Activated T-helper 17 cell treated with anti-CD3 and anti-CD28 coated beads, Interleukin-2, amount 50 U/mL, for 72 hours (primary cell): ENCODE results near the gene RSRC1. TPM values are rescaled to one million over a fixed set of nuclear protein-coding genes. Genes with fewer than 3 reads are reported as not detected.

ENCODE experiments used
- ATAC-seq: fragments of 150-1000 bp; cut with Tn5 transposase; replicated peaks from 2 replicates; pipeline ENCODE4 v1.10.0; 2021; ENCODE audit warnings: mild to moderate bottlenecking, moderate library complexity
- H3K27ac Mint-ChIP-seq: one replicate; pipeline ENCODE4 v1.8.0; 2022; ENCODE audit warnings: mixed read lengths
- H3K27me3 Mint-ChIP-seq: one replicate; pipeline ENCODE4 v1.8.0; 2022; ENCODE audit warnings: mixed read lengths
- H3K36me3 Mint-ChIP-seq: one replicate; pipeline ENCODE4 v1.8.0; 2022; ENCODE audit warnings: low read depth, mild to moderate bottlenecking, mixed read lengths
- H3K4me1 Mint-ChIP-seq: one replicate; pipeline ENCODE4 v1.8.0; 2022; ENCODE audit warnings: mixed read lengths
- H3K4me3 Mint-ChIP-seq: one replicate; pipeline ENCODE4 v1.8.0; 2022; ENCODE audit warnings: mild to moderate bottlenecking, mixed read lengths
- H3K9me3 Mint-ChIP-seq: one replicate; pipeline ENCODE4 v1.8.0; 2022; ENCODE audit warnings: mixed read lengths
- total RNA-seq, 2 donors: library from RNA; stranded (reverse); gene quantifications; one replicate each; pipeline ENCODE4 v1.2.3, GENCODE V29; 2022

The RSRC1 gene
- total RNA-seq, 2 donors from 2014 or later = 28.2 to 32.4 TPM

DNA sequence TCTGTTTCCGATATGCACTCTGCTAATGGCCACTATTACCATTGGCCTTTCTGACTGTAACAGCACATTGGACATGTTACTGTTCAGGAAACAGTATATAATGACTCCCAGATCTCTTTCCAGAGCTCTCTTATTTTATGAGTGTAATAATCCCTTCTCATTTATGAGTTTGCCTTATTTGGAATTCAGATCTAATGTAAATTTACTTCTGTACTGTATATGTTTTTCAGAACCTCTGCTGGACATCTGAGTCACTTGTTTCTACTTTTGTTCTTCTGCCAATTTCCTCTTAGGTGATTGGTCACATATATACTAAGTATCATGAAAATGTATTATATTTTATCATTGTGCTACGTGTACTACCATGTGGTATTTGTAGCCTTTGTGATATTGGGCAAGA, 30.5 kb downstream of the RSRC1 start:
- no peak for ATAC-seq
- no peak overlapping the region for H3K27ac Mint-ChIP-seq
- no peak overlapping the region for H3K4me3 Mint-ChIP-seq
- no peaks in the 10 kb centered on the region for H3K9me3 Mint-ChIP-seq
- H3K4me1 Mint-ChIP-seq = peaks cover 4% of the 10 kb centered on the region
- H3K36me3 Mint-ChIP-seq = peaks cover 35% of the 10 kb centered on the region
- H3K27me3 Mint-ChIP-seq = no peaks in the 10 kb centered on the region

DNA sequence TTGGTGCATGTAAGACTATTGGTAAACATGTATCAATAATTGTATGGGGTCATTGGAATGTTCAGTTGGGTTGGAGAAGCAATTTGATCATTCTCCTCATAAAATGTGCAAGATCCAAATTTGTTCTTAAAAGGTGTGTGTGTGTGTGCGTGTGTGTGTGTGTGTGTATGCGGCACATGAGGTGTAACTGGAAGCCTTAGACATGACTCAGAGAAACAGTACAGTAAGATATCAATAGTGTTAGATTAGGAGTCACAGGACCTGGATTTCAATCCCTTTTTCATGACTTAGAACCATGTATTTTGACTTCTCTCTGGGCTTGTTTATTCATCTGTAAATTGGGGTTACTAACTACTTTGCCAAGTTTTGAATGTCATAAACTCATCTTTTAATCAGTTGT, 38.3 kb downstream of the RSRC1 start:
- ATAC-seq = no peak
- H3K9me3 Mint-ChIP-seq = peaks cover 4% of the 10 kb centered on the region
- no peak overlapping the region for H3K27ac Mint-ChIP-seq
- no peaks in the 10 kb centered on the region for H3K27me3 Mint-ChIP-seq
- H3K36me3 Mint-ChIP-seq = peaks cover 25% of the 10 kb centered on the region
- no peak overlapping the region for H3K4me3 Mint-ChIP-seq
- H3K4me1 Mint-ChIP-seq = peaks cover 10% of the 10 kb centered on the region

DNA sequence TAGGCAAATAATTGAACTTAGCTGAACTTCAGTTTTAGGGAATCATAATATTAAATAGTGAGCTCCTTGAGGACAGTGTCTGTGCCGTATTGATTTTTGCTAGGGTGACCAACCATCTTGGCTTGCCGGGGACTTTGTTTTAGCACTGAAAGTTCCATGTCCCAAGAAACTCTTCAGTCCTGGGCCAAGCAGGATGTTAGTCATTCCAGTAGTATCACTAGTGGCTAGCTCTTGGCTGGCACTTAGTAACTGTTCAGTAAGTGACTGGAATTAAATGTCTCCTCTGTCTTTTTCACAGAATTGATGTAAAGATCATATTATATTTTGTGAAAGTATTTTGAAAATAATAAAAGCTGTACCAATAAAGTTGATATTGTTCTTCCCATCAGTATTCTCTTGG, 42.3 kb downstream of the RSRC1 start:
- ATAC-seq = peak; percentile 74
- H3K4me1 Mint-ChIP-seq = peaks cover 10% of the 10 kb centered on the region
- H3K27ac Mint-ChIP-seq = no peak overlapping the region
- H3K36me3 Mint-ChIP-seq = peaks cover 27% of the 10 kb centered on the region
- no peaks in the 10 kb centered on the region for H3K27me3 Mint-ChIP-seq
- peaks cover 8% of the 10 kb centered on the region for H3K9me3 Mint-ChIP-seq
- H3K4me3 Mint-ChIP-seq = no peak overlapping the region

DNA sequence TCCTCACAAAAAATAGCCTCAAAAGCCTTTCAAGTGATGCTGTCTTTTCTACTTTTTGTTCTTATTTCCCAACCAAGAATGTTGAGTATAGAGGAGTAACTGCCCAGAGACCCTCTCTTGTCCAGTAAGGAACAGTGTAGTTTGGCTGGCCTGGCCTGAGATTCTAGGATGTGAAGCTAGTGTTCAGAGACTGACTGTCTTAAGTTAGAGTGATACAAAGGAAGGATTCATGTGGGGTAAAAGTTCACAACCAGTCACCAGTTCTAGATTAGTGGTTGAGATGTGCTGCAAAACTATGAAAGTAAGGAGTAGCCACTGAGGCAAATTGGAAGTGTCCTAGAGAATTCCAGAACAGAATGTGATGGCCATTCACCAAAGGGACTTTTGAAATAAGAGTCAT, 49.1 kb downstream of the RSRC1 start:
- Mint-ChIP-seq H3K4me3 (no peak overlapping the region), H3K4me1 (no peaks in the 10 kb centered on the region), H3K36me3 (peaks cover 17% of the 10 kb centered on the region), H3K9me3 (peaks cover 4% of the 10 kb centered on the region), H3K27me3 (no peaks in the 10 kb centered on the region), H3K27ac (no peak overlapping the region)
- ATAC-seq = no peak

DNA sequence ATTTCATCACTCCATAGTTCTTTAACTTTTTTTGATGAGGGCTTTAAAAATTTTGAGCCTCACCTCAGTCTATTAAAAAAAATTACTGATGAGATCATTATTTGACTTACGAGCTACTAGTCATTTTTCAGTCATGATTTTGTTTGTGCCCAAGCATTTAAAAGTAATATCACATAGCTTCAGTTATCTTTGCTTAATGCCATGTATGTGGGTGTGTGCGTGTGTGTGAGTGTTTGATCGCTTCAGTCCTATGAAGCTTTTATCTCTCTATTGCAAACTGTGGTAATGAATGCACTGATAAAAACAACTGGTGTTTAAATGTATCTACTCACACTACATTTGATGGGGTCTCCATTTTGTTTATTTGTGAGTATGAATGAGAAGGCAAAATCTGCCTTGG, 49.8 kb downstream of the RSRC1 start:
- peaks cover 9% of the 10 kb centered on the region for H3K36me3 Mint-ChIP-seq
- H3K9me3 Mint-ChIP-seq = peaks cover 3% of the 10 kb centered on the region
- no peak for ATAC-seq
- H3K27me3 Mint-ChIP-seq = no peaks in the 10 kb centered on the region
- H3K4me1 Mint-ChIP-seq = no peaks in the 10 kb centered on the region
- no peak overlapping the region for H3K27ac Mint-ChIP-seq
- no peak overlapping the region for H3K4me3 Mint-ChIP-seq

DNA sequence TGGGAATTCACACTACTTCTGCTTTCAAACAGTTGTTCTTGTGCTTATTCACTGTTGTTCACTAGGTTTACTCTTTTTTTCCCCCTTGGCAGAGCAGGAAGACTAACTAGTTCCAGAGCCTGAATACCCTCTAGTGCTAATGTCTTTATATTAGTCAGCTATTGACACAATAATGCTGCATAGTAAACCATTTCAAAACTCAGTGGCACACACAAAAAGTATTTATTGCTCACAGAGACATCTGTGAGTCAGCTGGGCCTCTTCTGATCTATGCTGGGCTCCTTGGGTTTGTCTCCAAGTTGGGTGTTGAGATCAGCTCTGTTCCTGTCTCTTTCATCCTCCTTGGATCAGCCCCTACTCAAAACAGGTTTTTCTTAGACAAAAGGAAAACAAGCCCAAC, 51.1 kb downstream of the RSRC1 start:
- peaks cover 4% of the 10 kb centered on the region for H3K36me3 Mint-ChIP-seq
- ATAC-seq = no peak

DNA sequence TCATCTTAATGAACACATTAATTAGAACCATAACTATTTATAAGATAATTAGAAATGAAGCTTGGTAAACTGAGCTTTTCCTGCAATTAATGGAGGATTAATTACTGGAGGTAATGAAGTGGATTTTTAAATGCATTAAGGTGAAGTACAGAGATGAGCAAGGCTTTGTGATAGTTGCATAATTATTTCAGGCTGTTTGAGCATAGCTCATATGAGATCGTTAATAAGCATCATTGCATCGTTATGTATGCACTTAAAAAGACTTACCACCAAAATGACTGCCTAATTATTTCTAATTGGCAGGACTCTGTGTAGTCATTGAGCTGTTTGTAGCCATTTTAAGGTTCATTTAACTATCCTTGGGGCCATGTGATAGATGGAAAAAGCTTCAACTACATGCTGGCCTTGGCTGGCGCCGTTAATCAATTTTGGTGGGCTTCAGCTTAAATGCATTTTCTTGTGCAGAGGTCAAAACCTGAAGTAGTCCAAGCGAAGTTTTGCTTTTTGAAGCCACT, 55.3 kb downstream of the RSRC1 start:
- H3K27ac Mint-ChIP-seq = no peak overlapping the region
- no peaks in the 10 kb centered on the region for H3K27me3 Mint-ChIP-seq
- ATAC-seq = no peak
- peaks cover 3% of the 10 kb centered on the region for H3K9me3 Mint-ChIP-seq
- H3K4me3 Mint-ChIP-seq = no peak overlapping the region
- H3K36me3 Mint-ChIP-seq = peaks cover 15% of the 10 kb centered on the region
- H3K4me1 Mint-ChIP-seq = peaks cover 5% of the 10 kb centered on the region

More for the DNA sequence above, 51.1 kb downstream of the RSRC1 start:
- Mint-ChIP-seq H3K4me1 (no peaks in the 10 kb centered on the region), H3K4me3 (no peak overlapping the region), H3K27me3 (no peaks in the 10 kb centered on the region), H3K27ac (no peak overlapping the region), H3K9me3 (no peaks in the 10 kb centered on the region)

DNA sequence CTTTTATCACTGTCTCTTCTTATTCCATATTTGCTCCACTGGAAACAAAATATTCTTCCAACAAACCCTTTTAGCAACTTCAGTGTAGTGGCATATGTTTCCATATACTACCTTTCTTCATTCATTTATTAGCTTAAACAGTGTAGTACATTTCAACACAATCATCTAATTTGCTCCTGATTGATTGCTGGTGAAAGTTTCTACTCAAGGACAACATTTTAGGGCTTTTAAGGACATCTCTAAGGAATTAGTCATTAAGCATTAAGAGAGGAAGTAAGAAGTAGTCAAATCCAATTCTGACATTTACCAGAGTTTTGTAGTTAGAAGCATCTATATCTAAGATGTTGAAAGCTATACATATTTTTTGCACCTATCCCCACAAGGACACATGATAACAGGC, 55.8 kb downstream of the RSRC1 start:
- Mint-ChIP-seq H3K9me3 (peaks cover 3% of the 10 kb centered on the region), H3K27me3 (no peaks in the 10 kb centered on the region)
- ATAC-seq = no peak

DNA sequence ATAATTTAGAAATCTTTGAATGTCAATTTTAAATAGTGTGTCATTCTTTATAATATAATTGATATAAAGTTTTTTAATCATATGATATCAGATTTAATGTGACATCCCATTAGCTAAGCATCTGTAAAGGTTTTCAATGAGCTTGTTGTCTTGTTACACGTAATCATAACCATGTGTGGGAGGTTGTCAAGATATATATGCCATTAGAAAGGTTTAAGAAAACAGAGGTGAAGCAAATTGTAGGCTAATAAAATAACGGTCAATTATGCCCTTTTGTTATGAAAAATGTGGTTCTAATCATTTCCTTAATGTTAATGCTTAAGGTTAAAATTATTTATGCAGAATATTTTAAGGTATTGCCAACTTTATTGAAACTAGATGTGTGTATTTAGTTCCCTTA, 56.3 kb downstream of the RSRC1 start:
- H3K4me1 Mint-ChIP-seq = peaks cover 5% of the 10 kb centered on the region
- no peak overlapping the region for H3K4me3 Mint-ChIP-seq
- H3K9me3 Mint-ChIP-seq = peaks cover 3% of the 10 kb centered on the region
- no peaks in the 10 kb centered on the region for H3K27me3 Mint-ChIP-seq
- ATAC-seq = no peak
- peaks cover 25% of the 10 kb centered on the region for H3K36me3 Mint-ChIP-seq
- no peak overlapping the region for H3K27ac Mint-ChIP-seq

More for the DNA sequence above, 55.8 kb downstream of the RSRC1 start:
- H3K36me3 Mint-ChIP-seq = peaks cover 20% of the 10 kb centered on the region
- H3K4me1 Mint-ChIP-seq = peaks cover 5% of the 10 kb centered on the region
- H3K4me3 Mint-ChIP-seq = no peak overlapping the region
- no peak overlapping the region for H3K27ac Mint-ChIP-seq

DNA sequence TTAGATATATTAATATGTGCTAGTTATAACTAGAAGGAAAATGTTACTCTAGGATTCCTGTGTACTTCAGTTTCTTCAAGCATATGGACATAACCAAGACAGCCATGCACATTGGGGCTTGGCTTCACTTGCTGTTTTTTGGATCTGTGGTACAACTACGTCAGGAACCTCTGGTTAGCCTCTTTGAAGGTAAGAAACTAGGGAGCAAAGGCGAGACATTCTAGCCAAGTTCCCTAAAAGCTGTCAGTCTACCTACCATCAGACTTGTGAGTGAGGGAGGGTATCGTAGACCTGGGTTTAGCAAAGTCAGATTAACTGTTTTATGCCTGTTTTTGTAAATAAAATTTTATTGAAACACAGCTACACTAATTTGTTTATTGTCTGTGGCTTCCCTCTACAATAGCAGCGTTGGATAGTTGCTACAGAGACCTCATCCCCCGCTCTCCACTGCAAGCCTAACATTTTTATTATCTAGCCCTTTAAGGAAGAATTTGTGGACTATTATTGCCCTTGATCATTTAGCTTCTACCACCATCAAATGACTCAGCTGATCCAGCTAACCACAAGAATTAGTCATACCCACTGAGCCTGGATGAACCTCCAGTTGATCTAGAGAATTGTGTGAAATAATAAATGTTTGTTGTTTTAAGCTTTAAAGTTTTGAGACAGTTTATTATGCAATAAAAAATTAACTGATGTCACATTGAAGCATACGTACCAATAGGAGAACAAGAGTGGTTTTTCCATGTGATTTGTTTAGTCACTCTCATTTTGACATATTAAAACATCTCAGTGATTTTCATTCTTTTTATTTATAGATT, 58.1 kb downstream of the RSRC1 start:
- Mint-ChIP-seq H3K36me3 (peaks cover 30% of the 10 kb centered on the region), H3K27ac (no peak overlapping the region), H3K4me1 (peaks cover 5% of the 10 kb centered on the region), H3K9me3 (peaks cover 3% of the 10 kb centered on the region), H3K27me3 (no peaks in the 10 kb centered on the region), H3K4me3 (no peak overlapping the region)
- peak; percentile 86 for ATAC-seq

DNA sequence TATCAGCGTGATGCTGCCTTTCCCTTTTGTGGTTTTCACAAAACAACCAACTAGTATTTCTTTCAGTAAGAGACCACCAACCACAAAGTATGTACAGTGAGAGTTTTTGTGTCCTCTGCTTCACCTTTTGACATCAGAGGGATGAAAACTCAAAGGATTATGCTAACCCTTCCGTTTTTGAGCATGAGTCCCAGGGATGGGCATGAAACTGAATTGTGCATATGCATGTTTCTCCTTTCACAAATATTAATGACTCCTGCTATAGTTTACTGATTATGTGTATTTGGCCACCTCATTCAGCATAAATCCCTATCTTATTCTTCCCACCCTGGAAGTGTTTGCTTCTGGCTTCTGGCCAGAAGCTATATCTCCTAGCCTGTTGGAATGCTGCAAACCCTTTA, 59.2 kb downstream of the RSRC1 start:
- ATAC-seq = no peak
- peaks cover 26% of the 10 kb centered on the region for H3K36me3 Mint-ChIP-seq
- peaks cover 5% of the 10 kb centered on the region for H3K4me1 Mint-ChIP-seq
- no peak overlapping the region for H3K4me3 Mint-ChIP-seq
- H3K27me3 Mint-ChIP-seq = no peaks in the 10 kb centered on the region
- peaks cover 6% of the 10 kb centered on the region for H3K9me3 Mint-ChIP-seq
- H3K27ac Mint-ChIP-seq = no peak overlapping the region

DNA sequence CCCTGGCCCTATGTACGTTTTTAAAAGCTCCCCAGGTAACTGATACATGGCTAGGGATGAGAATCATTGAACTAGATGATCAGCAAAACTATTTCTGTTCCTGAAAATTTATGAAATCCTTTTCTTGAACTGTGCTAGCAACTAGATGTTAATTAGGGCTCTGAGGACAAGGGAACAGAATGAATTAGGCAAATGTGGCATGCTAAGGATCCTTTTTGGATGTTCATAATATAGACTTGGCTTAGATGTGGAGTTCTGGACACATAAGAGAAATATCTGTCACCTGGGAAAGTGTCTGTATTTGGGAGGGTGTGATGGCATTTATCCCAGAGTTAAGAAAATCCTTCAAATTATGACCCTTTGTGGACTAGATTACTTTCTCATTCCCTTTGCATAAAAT, 71.2 kb downstream of the RSRC1 start:
- H3K4me3 Mint-ChIP-seq = no peak overlapping the region
- H3K27me3 Mint-ChIP-seq = no peaks in the 10 kb centered on the region
- H3K27ac Mint-ChIP-seq = no peak overlapping the region
- H3K36me3 Mint-ChIP-seq = peaks cover 3% of the 10 kb centered on the region
- H3K9me3 Mint-ChIP-seq = no peaks in the 10 kb centered on the region
- no peaks in the 10 kb centered on the region for H3K4me1 Mint-ChIP-seq
- ATAC-seq = no peak

DNA sequence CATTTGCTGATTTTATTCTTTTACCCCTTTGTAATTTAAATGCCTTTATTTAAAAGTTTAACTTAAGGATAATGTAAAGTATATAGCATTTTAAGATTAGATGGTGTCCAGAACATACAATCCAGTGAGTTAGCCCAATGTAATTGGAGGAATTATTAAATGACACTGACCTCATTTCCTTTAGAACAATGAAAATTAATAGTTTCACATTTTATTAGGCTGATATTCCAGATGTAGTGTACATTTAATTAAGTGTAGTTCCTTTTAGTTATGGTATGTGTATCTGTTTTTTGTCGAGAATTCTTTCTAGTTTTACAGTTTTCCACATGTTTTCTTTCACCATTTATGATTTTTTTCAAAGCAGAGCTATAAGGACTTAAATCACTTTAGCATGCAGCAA, 75.8 kb downstream of the RSRC1 start:
- no peaks in the 10 kb centered on the region for H3K9me3 Mint-ChIP-seq
- no peaks in the 10 kb centered on the region for H3K4me1 Mint-ChIP-seq
- H3K27ac Mint-ChIP-seq = no peak overlapping the region
- no peaks in the 10 kb centered on the region for H3K36me3 Mint-ChIP-seq
- ATAC-seq = no peak
- H3K4me3 Mint-ChIP-seq = no peak overlapping the region
- H3K27me3 Mint-ChIP-seq = no peaks in the 10 kb centered on the region

DNA sequence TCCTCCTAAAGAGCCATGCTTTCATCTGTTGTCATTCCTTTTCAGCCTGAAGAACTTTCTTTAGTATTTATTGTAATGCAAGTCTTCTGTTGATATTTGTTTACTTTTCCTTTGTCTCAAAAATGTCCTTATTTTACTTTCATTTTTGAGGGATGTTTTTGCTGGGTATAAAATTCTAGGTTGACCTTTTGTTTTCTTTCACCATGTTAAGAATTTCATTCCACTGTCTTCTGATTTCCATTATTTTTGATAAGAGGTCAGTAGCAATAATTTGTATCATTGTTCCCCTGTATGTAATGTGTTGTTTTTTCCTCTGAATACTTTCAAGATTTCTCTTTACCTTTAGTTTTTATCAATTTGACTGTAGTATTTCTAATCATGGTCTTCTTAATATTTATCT, 91.1 kb downstream of the RSRC1 start:
- ATAC-seq = no peak
- Mint-ChIP-seq H3K4me1 (peaks cover under 1% of the 10 kb centered on the region), H3K36me3 (peaks cover 68% of the 10 kb centered on the region), H3K27me3 (no peaks in the 10 kb centered on the region), H3K9me3 (peaks cover 22% of the 10 kb centered on the region), H3K4me3 (no peak overlapping the region), H3K27ac (no peak overlapping the region)

DNA sequence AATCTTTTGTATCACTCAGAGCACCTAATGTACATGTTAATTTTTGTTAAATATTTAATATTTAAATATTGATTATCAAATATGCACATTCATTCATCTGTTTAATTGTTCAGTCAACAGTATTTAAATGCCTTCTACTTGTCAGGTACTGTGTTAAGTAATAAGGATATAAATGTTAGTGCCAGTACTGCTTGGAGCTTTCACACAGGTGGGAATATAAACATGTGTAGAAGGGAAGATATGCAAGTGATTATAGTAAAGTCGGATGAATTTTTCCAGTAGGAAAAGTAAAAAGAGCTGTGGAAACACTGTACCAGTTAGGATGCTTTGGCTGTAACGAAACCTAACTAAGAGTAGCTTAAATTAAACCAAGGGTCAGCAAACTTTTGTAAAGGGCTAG, 95.4 kb downstream of the RSRC1 start:
- H3K9me3 Mint-ChIP-seq = peaks cover 10% of the 10 kb centered on the region
- no peak overlapping the region for H3K27ac Mint-ChIP-seq
- peaks cover 6% of the 10 kb centered on the region for H3K4me1 Mint-ChIP-seq
- no peaks in the 10 kb centered on the region for H3K27me3 Mint-ChIP-seq
- no peak overlapping the region for H3K4me3 Mint-ChIP-seq
- peaks cover 46% of the 10 kb centered on the region for H3K36me3 Mint-ChIP-seq
- no peak for ATAC-seq
